LNCaP clone FGC (cell line): Measurements from ENCODE around the gene KIF26A.

Experiments used
- DNase-seq: peaks from one replicate; pipeline ENCODE4 v3.0.0-alpha.2; 2011; ENCODE audit warnings: low read depth
- H3K4me3 ChIP-seq: 2 replicates; pipeline ENCODE4 v1.5.1; 2011; ENCODE audit warnings: mild to moderate bottlenecking, low read depth, low read length, control low read depth
- TF ChIP-seq, protein P1 (sequence below): IDR thresholded peaks from 2 replicates; pipeline ENCODE4 v1.5.1; 2012; ENCODE audit warnings: mild to moderate bottlenecking; ENCODE audit not compliant: control insufficient read depth, insufficient read depth; ENCODE audit errors: extremely low read depth

Gene KIF26A

DNA sequence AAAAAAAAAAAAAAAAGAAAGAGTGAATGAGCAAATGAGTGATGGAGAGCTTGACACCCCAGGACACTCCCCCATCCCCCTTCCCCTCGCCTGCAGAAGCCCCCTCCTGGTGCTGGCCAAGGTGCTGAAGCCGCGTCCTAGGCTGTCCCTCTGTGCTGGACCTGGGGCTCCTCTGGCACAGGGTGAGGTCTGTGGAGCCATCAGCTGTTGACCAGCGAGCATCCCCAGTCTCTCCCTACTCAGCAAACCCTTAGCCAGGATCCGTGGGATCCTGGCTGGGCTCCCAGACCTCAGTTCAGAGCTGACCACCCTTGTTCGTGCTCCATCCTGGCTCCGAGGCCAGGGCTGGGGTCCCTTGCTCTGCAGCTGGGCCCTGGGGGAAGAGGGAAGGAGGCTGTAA, 5.4 kb upstream of the KIF26A start:
- TF ChIP-seq, protein P1, sequence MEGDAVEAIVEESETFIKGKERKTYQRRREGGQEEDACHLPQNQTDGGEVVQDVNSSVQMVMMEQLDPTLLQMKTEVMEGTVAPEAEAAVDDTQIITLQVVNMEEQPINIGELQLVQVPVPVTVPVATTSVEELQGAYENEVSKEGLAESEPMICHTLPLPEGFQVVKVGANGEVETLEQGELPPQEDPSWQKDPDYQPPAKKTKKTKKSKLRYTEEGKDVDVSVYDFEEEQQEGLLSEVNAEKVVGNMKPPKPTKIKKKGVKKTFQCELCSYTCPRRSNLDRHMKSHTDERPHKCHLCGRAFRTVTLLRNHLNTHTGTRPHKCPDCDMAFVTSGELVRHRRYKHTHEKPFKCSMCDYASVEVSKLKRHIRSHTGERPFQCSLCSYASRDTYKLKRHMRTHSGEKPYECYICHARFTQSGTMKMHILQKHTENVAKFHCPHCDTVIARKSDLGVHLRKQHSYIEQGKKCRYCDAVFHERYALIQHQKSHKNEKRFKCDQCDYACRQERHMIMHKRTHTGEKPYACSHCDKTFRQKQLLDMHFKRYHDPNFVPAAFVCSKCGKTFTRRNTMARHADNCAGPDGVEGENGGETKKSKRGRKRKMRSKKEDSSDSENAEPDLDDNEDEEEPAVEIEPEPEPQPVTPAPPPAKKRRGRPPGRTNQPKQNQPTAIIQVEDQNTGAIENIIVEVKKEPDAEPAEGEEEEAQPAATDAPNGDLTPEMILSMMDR = no peak
- no peak overlapping the region for H3K4me3 ChIP-seq
- DNase-seq = no peak

GRCh38 chr14:104133496-104133895, 4.9 kb upstream of the KIF26A start:
- H3K4me3 ChIP-seq = no peak overlapping the region
- TF ChIP-seq, protein P1 = no peak
- DNase-seq = no peak

GRCh38 chr14:104134061-104134965, 4.1 kb upstream of the KIF26A start:
- H3K4me3 ChIP-seq = no peak overlapping the region
- DNase-seq = no peak
- TF ChIP-seq, protein P1 = no peak

- no peak overlapping the region for H3K4me3 ChIP-seq
- TF ChIP-seq, protein P1 = peak; percentile 45
- DNase-seq = no peak
These were observed 3.1 kb upstream of the KIF26A start for GRCh38 chr14:104135121-104135903.

DNA sequence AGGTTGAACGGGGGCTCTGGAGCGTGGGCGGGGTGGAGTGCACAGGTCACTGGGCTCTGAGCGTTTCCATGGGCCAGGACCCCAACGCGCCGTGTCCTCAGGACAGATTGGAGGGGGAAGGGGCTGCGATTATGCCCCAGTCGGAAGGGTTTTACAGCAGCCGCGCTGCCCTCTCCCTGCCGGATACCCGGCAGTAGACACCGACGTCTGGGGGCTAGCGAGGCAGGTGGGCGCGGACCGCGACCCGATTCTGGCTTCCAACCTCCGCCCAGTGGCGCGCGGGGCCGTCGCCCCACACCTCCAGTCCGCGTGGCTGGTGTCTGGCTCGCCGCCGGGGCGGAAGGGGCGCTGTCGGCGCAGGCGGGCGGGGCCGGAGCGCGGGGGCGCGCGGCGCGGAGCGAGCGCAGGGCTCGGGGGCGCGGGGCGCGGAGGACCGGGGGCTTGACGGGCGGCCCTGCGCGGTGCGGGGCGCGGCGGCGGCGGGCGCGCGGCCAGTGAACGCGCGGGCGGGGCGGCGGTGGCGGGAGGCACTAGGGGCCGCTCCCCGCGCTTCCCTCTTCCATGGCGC, 2.4 kb upstream of the KIF26A start:
- no peak for DNase-seq
- H3K4me3 ChIP-seq = no peak overlapping the region
- TF ChIP-seq, protein P1 = no peak

DNA sequence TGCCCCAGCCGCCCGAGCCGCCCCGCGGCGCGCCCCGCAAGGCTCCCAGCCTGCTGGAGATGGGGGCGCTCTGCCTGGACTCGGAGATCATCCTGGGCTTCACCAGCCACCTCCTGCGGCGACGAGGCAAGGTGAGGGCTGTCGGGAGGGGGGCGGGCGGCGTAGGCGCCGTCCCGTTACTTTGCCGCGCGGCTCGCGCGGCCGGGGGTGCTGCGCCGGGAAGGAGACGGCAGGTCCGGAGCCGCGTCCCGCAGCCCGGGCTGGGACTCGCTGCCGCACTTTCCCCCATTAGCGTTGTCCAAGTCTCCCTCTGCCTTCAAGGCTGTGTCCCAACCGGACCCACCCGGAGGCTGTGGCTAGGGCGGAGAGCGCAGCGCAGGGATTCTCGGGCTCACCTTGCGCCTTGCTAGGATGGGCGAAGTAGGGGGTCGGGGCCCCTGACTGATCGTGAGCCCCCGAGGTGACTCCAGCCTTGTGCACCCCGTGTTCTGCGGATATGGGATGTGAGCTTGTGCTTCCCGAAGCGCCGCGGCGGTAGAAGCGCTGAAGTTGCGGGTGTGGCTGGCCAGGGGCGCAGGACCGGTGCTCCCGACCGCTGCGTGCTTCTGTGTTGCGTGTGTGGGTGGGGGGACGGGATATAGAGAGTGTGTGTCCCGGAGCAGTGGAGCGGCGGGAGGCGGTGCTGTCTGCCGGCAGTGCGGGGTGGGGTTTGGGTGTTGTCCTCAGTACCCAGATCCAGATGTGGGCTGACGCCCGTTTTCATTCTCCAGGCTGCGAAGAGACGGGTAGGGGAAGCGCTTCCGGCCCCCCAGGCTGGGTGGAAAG, 1.7 kb upstream of the KIF26A start:
- H3K4me3 ChIP-seq = no peak overlapping the region
- no peak for DNase-seq
- TF ChIP-seq, protein P1 = no peak
